ENCODE data around the gene PTPRN2.

PTPRN2 gene

GRCh38 chr7:158120716-158121115 is 466.9 kb downstream of the PTPRN2 start:
- no peak for DNase-seq

DNA sequence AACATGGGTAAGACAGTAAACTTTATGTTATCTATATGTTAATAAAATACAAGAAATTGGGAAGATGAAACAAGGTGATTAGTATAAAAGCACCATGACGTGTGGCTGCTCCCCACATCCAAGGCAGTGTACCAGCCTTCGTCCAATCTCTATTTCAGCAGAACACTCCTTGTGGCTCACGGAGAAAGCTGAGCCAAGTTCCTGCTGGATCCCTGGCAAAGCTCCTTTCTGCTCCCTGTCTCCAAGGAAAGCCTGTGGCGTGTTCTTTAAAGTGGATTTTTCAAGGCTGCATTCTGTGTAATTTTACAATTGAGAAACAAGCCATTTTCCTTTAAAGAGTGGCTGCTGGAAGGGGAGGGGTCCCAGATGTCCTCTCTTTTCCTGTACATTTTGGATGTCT is 467.3 kb downstream of the PTPRN2 start:
- no peak for DNase-seq

DNA sequence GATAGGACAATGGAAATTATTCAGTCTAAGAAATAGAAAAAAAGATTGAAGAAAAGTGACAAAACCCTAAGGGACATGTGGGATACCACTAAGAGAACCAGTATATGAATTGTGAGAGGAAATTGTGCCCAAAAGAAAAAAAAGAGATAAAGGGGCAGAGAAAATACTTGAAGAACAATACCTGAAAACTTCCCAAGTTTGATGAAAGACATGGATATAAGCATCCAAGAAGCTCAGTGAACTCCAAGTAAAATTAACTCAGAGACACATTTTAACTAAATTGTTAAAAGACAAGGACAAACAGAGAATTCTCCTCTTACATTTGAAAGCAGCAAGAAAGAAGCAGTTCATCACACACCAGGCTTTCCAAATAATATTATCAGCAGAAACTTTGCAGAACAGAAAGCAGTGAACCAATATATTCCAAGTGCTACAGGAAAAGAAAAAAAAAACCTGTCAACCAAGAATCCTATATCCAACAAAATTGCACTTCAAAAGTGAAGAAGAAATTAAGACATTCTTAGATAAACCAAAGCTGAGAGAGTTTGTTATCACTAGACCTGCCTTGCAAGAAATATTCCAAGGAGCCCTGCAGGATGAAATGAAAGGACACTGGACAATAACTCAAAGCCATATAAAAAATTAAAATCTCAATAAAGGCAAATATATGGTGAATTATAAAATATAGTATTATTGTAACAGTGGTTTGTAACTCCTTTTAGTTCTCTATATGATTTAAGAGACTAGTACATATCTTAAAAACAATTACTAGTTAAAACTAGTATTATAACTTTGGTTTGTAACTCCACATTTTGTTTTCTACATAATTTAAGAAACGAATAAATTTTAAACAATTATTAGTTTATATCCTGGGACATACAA is 470.0 kb downstream of the PTPRN2 start:
- DNase-seq = no peak

- DNase-seq = no peak
Measured at GRCh38 chr7:158116235-158116634, 471.4 kb downstream of the PTPRN2 start.

GRCh38 chr7:158114056-158114850 is 473.4 kb downstream of the PTPRN2 start:
- DNase-seq = no peak

GRCh38 chr7:158113321-158114025 is 474.1 kb downstream of the PTPRN2 start:
- DNase-seq = no peak

DNA sequence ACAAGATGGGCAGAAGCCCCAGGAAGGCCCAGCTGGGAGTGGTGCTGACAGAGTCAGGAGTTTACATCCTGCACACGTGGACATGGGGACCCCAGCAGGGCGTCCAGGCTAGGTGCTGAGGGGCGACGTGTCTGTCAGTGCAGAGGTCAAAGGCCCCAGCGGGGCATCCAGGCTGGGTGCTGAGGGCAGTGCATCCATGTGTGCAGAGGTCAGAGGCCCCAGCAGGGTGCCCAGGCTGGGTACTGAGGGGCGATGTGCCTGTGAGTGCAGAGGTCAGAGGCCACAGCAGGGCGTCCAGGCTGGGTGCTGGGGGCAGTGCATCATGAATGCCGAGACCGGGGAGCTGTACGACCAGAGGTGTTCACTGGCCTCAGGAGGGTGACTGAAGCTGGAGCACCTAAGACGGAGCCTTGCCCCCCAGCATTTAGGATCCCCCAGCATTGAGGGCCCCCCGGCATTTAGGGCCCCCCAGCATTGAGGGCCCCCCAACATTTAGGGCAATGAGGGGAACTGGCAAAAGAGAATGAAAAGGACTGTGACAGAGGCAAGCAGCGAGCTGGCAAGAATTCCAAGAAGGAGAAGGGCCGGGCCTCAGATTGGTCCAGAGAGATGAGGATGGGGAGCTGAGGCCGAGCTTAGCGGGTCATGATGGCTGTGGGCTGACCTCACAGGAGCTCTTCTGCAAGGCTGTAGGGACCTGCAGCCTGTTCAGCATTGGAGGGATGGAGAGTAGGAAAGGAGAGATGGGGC is 474.9 kb downstream of the PTPRN2 start:
- DNase-seq = no peak

GRCh38 chr7:158111906-158112570 is 475.6 kb downstream of the PTPRN2 start:
- no peak for DNase-seq

DNA sequence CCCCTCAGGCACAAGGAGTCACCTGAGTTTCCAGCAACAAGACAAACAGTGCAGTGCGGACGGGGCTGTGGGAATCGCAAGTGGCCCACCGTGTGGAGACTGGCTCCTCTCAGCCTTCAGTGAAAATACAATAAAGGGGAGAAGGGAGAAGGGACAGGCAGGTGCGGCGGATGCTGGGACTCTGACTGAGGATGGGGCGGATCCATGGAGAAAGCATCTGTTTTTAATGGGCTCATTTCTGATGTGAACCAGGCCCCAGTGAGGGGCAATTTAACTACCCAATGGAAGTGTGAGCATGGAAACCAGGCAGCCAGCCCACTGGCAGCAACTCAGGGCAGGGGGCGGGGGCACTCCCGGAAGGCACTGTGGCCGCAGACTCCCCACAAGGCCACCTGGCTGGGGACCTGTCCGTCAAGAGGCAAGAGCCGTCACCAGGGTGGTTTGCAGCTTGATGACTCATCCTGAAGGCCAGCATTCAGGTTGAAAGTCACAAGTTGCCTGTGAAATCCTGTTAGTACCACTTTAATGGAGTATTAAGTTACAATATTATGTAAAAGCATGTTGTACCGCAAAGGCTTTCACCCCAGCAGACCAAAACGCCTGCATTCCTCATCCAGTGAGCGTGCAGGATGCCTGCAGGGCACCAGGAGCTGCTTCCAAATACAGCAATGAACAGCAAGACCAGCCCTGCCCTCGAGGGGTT is 476.4 kb downstream of the PTPRN2 start:
- DNase-seq = no peak

- DNase-seq = no peak
Measured at GRCh38 chr7:158110661-158111048, 477.0 kb downstream of the PTPRN2 start.

- no peak for DNase-seq
Measured at GRCh38 chr7:158110034-158110590, 477.5 kb downstream of the PTPRN2 start.

DNA sequence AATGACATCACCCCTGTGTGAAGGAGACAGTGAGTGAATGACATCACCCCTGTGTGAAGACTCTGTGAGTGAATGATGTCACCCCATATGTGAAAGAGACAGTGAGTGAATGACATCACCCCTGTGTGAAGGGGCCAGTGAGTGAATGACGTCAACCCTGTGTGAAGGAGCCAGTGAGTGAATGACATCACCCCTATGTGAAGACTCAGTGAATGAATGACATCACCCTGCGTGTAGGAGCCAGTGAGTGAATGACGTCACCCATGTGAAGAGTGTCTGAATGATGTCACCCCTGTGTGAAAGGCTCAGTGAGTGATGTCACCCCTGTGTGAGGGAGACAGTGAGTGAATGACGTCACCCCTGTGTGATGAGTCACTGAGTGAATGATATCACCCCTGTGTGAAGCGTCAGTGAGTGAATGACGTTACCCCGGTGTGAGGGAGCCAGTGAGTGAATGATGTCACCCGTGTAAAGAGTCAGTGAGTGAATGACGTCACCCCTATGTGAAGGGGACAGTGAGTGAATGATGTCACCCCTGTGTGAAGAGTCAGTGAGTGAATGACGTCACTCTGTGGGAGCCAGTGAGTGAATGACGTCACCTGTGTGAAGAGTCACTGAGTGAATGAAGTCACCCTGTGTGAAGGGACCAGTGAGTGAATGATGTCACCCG is 478.1 kb downstream of the PTPRN2 start:
- DNase-seq = no peak

GRCh38 chr7:158108646-158109293 is 478.9 kb downstream of the PTPRN2 start:
- no peak for DNase-seq

DNA sequence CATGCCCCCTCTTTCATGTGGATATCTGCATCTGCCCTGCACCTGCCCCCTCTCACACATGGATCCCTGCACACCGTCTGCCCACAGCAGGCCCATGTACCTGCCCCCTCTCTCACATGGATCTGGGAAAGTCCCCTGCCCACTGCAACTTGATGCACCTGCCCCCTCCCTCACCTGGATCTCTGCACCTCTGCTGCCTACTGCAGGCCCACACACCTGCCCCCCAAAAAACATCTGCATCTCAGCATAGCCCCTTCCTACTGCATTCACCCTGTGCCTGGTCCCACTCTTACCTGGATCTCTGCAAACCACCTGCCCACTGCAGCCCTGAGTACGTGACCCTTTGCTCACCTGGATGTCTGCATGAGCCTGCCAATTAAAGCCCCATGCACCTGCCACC is 479.8 kb downstream of the PTPRN2 start:
- DNase-seq = no peak

- no peak for DNase-seq
Measured at GRCh38 chr7:158106272-158106671, 481.4 kb downstream of the PTPRN2 start.

DNA sequence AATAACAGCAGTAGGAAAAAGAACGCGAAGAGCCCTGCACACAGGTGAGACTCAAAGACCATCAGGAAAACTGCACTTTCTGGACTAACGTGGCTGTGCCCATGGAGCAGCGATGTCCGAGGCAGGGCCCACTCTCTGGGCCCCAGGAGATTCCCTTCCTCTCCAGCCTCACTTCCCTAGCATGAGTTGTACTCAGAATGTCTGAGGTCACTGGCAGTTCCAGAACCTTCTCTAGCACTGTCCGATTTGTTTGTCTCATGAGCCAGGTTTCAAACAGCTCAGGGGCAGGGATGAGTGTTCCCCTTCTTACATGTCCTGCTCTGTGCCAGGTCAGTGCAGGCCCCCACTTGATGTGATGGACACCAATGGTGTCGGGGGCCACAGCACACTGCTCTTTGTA is 484.2 kb downstream of the PTPRN2 start:
- no peak for DNase-seq

DNA sequence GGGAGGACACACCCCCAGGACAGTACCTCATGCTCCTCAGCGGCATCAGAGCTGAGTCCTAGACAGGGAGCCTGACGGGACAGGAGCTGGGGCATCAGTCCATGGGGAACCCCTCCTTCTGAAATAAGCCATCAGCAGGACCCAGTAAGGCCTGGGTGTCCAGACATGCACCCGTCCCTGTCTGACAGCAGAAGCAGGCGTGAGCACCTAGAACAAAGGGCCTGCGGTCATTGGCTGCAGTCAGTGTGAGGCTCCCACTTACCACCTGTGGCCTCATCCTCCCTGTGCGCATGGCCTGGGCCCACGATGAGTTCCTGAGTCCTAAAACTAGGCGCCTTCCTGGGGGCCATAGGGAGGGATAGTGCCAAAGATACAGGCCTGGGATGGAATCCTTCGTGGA is 484.7 kb downstream of the PTPRN2 start:
- no peak for DNase-seq

GRCh38 chr7:158101821-158102450 is 485.7 kb downstream of the PTPRN2 start:
- no peak for DNase-seq
